Mucosa of rectum (tissue), 2 donors: ENCODE results near the gene ACAP3.

Experiments used
- H3K27ac ChIP-seq, 2 donors: one replicate each; pipeline ENCODE4 v1.7.0; 2013; ENCODE audit warnings: inconsistent platforms in 2 of 2, low read depth in 2 of 2, low read length in 2 of 2
- H3K27me3 ChIP-seq, 2 donors: one replicate each; pipeline ENCODE4 v1.7.0; 2013; ENCODE audit warnings: low read length in 2 of 2; ENCODE audit not compliant: control insufficient read depth in 2 of 2, insufficient read depth in 2 of 2
- H3K36me3 ChIP-seq, 2 donors: one replicate each; pipeline ENCODE4 v1.7.0; 2013; ENCODE audit warnings: low read length in 2 of 2; ENCODE audit not compliant: control insufficient read depth in 2 of 2, insufficient read depth in 2 of 2
- H3K4me1 ChIP-seq, 2 donors: one replicate each; pipeline ENCODE4 v1.7.0; 2013; ENCODE audit warnings: low read length in 2 of 2, mild to moderate bottlenecking in 1 of 2; ENCODE audit not compliant: control insufficient read depth in 2 of 2, insufficient read depth in 2 of 2
- H3K4me3 ChIP-seq, 2 donors: one replicate each; pipeline ENCODE4 v1.7.0; 2013; ENCODE audit warnings: low read length in 2 of 2
- H3K9ac ChIP-seq, 2 donors: one replicate each; pipeline ENCODE4 v1.7.0; 2013; ENCODE audit warnings: low read length in 2 of 2, low read depth in 1 of 2, mild to moderate bottlenecking in 1 of 2
- H3K9me3 ChIP-seq, 2 donors: one replicate each; pipeline ENCODE4 v1.7.0; 2013; ENCODE audit warnings: low read length in 2 of 2; ENCODE audit not compliant: control insufficient read depth in 2 of 2
- donor health status: healthy.
- donor health status: Normal muscosa, but diverticular disease.

Gene ACAP3

GRCh38 chr1:1307923-1308755 lies at the start of gene ACAP3, which contains the start of gene PUSL1:
TSS of gene ACAP3 (minus strand) at chr1:1307930. CDS start at chr1:1307815, 115 bp downstream.
TSS of gene PUSL1 (plus strand) at chr1:1308597. CDS start at chr1:1308644, 47 bp downstream.
- Histone ChIP-seq H3K27ac (peak within 1 kb of the TSS; percentile 93 to 96), H3K27me3 (no peaks in the 10 kb centered on the region), H3K36me3 (peaks cover 16 to 22% of the 10 kb centered on the region in 2 donors), H3K9ac (peak within 1 kb of the TSS; percentile 65 to 79), H3K4me3 (peak within 1 kb of the TSS; percentile 70 to 80), H3K4me1 (peaks cover 33 to 39% of the 10 kb centered on the region in 2 donors), H3K9me3 (no peaks in the 10 kb centered on the region)

GRCh38 chr1:1356796-1357401 lies 49.2 kb upstream of the ACAP3 start:
- Histone ChIP-seq H3K27ac (peak overlapping the region; percentile 79 to 82), H3K36me3 (peaks cover 0 to 3% of the 10 kb centered on the region in 2 donors), H3K4me1 (peaks cover 2 to 4% of the 10 kb centered on the region in 2 donors), H3K9ac (peak overlapping the region in 1 of 2 donors; percentile 26), H3K4me3 (peak overlapping the region; percentile 27 to 65), H3K27me3 (peaks cover 18 to 25% of the 10 kb centered on the region in 2 donors), H3K9me3 (no peaks in the 10 kb centered on the region)

GRCh38 chr1:1356166-1356795 lies 48.6 kb upstream of the ACAP3 start:
- H3K36me3 ChIP-seq = peaks cover 0 to 3% of the 10 kb centered on the region in 2 donors
- peak overlapping the region in 1 of 2 donors; percentile 65 for H3K4me3 ChIP-seq
- no peaks in the 10 kb centered on the region for H3K9me3 ChIP-seq
- H3K27ac ChIP-seq = peak overlapping the region in 1 of 2 donors; percentile 82
- H3K27me3 ChIP-seq = peaks cover 18 to 25% of the 10 kb centered on the region in 2 donors
- H3K9ac ChIP-seq = no peak overlapping the region
- H3K4me1 ChIP-seq = peaks cover 2 to 4% of the 10 kb centered on the region in 2 donors

GRCh38 chr1:1355416-1355815 lies 47.7 kb upstream of the ACAP3 start:
- Histone ChIP-seq H3K4me3 (no peak overlapping the region), H3K27me3 (peaks cover 18 to 22% of the 10 kb centered on the region in 2 donors), H3K9me3 (no peaks in the 10 kb centered on the region), H3K36me3 (peaks cover 0 to 3% of the 10 kb centered on the region in 2 donors), H3K9ac (no peak overlapping the region), H3K27ac (no peak overlapping the region), H3K4me1 (peaks cover 2 to 4% of the 10 kb centered on the region in 2 donors)

- Histone ChIP-seq H3K9ac (no peak overlapping the region), H3K27ac (no peak overlapping the region), H3K27me3 (peaks cover 18 to 22% of the 10 kb centered on the region in 2 donors), H3K36me3 (peaks cover 0 to 3% of the 10 kb centered on the region in 2 donors), H3K4me1 (peaks cover 2 to 4% of the 10 kb centered on the region in 2 donors), H3K9me3 (no peaks in the 10 kb centered on the region), H3K4me3 (no peak overlapping the region)
Observed at GRCh38 chr1:1354271-1355247, 46.8 kb upstream of the ACAP3 start.

- H3K4me1 ChIP-seq = peaks cover 0 to under 1% of the 10 kb centered on the region in 2 donors
Observed at GRCh38 chr1:1353389-1354151, 45.8 kb upstream of the ACAP3 start.

GRCh38 chr1:1352786-1353388 lies 45.2 kb upstream of the ACAP3 start:
- peaks cover 5 to 6% of the 10 kb centered on the region in 2 donors for H3K4me1 ChIP-seq
- no peaks in the 10 kb centered on the region for H3K9me3 ChIP-seq
- H3K27me3 ChIP-seq = peaks cover 9 to 15% of the 10 kb centered on the region in 2 donors
- H3K27ac ChIP-seq = no peak overlapping the region
- H3K36me3 ChIP-seq = peaks cover 0 to 3% of the 10 kb centered on the region in 2 donors
- H3K4me3 ChIP-seq = no peak overlapping the region
- no peak overlapping the region for H3K9ac ChIP-seq

More at GRCh38 chr1:1353389-1354151, 45.8 kb upstream of the ACAP3 start:
- Histone ChIP-seq H3K4me3 (no peak overlapping the region), H3K27me3 (peaks cover 11 to 20% of the 10 kb centered on the region in 2 donors), H3K36me3 (peaks cover 0 to 3% of the 10 kb centered on the region in 2 donors), H3K9me3 (no peaks in the 10 kb centered on the region), H3K27ac (no peak overlapping the region), H3K9ac (no peak overlapping the region)

GRCh38 chr1:1351511-1352427 lies 44.0 kb upstream of the ACAP3 start:
- peaks cover 0 to 3% of the 10 kb centered on the region in 2 donors for H3K36me3 ChIP-seq
- H3K27ac ChIP-seq = peak overlapping the region in 1 of 2 donors; percentile 38
- H3K9me3 ChIP-seq = no peaks in the 10 kb centered on the region
- H3K9ac ChIP-seq = no peak overlapping the region
- peaks cover 16 to 17% of the 10 kb centered on the region in 2 donors for H3K4me1 ChIP-seq
- H3K27me3 ChIP-seq = peaks cover 6 to 13% of the 10 kb centered on the region in 2 donors
- no peak overlapping the region for H3K4me3 ChIP-seq
